Astrocyte of the cerebellum (primary cell): Measurements from ENCODE around the gene CERS3.

ENCODE experiments used
- DNase-seq: peaks from one replicate; pipeline ENCODE4 v3.0.0-alpha.2; 2011; ENCODE audit warnings: low read depth
- H3K4me3 ChIP-seq: 2 replicates; pipeline ENCODE4 v1.5.1; 2011; ENCODE audit warnings: mild to moderate bottlenecking, low read depth, low read length, moderate library complexity
- in situ Hi-C: cut with HindIII; loops from 2 replicates; pipeline ENCODE4 v1.10.0; 2017; ENCODE audit warnings: low sequenced_read_pairs
- TF ChIP-seq, protein P1 (sequence below): IDR thresholded peaks from 2 replicates; pipeline ENCODE4 v1.5.1; 2012; ENCODE audit warnings: low read length, low read depth, moderate library complexity, mild to moderate bottlenecking; ENCODE audit errors: missing control alignments

Gene CERS3

GRCh38 chr15:100528833-100529428 is at the start of gene CERS3:
Gene CERS3, minus strand, starts transcription at chr15:100528950. Its CDS starts 27,101 bp downstream, at chr15:100501849.
- H3K4me3 ChIP-seq = no peak within 1 kb of the TSS
- TF ChIP-seq, protein P1, sequence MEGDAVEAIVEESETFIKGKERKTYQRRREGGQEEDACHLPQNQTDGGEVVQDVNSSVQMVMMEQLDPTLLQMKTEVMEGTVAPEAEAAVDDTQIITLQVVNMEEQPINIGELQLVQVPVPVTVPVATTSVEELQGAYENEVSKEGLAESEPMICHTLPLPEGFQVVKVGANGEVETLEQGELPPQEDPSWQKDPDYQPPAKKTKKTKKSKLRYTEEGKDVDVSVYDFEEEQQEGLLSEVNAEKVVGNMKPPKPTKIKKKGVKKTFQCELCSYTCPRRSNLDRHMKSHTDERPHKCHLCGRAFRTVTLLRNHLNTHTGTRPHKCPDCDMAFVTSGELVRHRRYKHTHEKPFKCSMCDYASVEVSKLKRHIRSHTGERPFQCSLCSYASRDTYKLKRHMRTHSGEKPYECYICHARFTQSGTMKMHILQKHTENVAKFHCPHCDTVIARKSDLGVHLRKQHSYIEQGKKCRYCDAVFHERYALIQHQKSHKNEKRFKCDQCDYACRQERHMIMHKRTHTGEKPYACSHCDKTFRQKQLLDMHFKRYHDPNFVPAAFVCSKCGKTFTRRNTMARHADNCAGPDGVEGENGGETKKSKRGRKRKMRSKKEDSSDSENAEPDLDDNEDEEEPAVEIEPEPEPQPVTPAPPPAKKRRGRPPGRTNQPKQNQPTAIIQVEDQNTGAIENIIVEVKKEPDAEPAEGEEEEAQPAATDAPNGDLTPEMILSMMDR = no peak
- no peak for DNase-seq
- in situ Hi-C loops = no loop called here

- TF ChIP-seq, protein P1 = no peak
- in situ Hi-C loops = no loop called here
- DNase-seq = no peak
Observed at GRCh38 chr15:100573526-100573925, 44.8 kb upstream of the CERS3 start.

DNA sequence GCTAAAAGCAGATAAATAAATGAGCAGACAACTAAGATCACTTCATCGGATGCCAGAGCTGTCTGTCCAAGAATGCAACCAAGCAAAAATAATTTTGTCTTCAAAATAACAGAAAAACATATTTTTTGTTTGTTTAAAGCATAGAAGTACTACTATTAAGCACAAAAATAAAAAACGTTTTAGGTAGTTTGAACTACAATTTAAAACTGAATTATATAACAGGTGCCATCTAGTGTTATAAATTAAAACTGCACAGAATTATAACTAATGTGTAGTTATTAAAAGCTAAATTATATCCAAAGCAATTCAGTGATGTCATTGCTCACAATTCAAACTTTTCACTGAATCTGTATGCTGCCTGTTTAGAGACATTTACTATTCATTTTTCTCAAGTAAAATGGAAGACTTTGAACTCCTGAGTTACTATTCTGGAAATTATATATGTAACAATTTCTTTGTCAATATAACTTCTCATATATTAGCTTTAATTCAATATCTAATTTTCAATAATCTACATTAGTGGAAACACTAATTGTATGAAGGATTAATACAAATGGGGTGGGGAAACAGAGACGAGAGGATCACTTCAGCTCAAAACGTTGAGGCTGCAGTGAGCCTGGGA is 43.7 kb upstream of the CERS3 start:
- TF ChIP-seq, protein P1 = no peak
- in situ Hi-C loops = no loop called here
- H3K4me3 ChIP-seq = no peak overlapping the region
- DNase-seq = peak; percentile 16

More at GRCh38 chr15:100573526-100573925, 44.8 kb upstream of the CERS3 start:
- H3K4me3 ChIP-seq = no peak overlapping the region

GRCh38 chr15:100571592-100572167 is 42.9 kb upstream of the CERS3 start:
- no peak for DNase-seq
- in situ Hi-C loops = no loop called here
- H3K4me3 ChIP-seq = no peak overlapping the region
- TF ChIP-seq, protein P1 = no peak

- DNase-seq = no peak
- no peak overlapping the region for H3K4me3 ChIP-seq
- TF ChIP-seq, protein P1 = no peak
- in situ Hi-C loops = no loop called here
Observed at GRCh38 chr15:100570735-100571313, 42.1 kb upstream of the CERS3 start.

- TF ChIP-seq, protein P1 = no peak
- H3K4me3 ChIP-seq = no peak overlapping the region
- no peak for DNase-seq
- in situ Hi-C loops = no loop called here
Observed at GRCh38 chr15:100570275-100570674, 41.5 kb upstream of the CERS3 start.
